GM10266 (cell line): ENCODE measurements around the gene LRBA.

Experiments
- DNase-seq: peaks from one replicate; pipeline ENCODE4 v3.0.0; 2012; ENCODE audit errors: extremely low spot score
- CTCF ChIP-seq: IDR thresholded peaks from 2 replicates; pipeline ENCODE4 v1.5.1; 2012; ENCODE audit warnings: mild to moderate bottlenecking, low read depth; ENCODE audit not compliant: control insufficient read depth, insufficient read depth; ENCODE audit errors: missing control alignments

Gene LRBA

DNA sequence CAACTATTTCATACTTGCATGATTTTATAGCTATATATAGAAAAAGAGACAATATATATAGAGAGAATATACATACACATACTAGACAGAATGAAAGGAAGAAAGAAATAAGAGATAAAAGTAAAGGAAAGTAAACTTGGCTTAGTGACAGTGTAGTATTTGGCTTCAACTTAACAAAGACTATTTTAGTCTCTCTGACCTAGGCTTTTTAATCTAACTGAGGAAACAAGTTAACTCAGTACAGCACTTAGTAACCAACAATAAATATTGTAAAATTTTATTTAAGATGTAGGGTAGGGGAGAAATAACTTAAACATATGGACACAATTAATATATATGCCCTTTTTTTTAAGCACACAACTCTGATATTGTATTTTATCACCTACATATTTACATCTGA, 682.1 kb downstream of the LRBA start:
- DNase-seq = no peak
- TF ChIP-seq CTCF = no peak

DNA sequence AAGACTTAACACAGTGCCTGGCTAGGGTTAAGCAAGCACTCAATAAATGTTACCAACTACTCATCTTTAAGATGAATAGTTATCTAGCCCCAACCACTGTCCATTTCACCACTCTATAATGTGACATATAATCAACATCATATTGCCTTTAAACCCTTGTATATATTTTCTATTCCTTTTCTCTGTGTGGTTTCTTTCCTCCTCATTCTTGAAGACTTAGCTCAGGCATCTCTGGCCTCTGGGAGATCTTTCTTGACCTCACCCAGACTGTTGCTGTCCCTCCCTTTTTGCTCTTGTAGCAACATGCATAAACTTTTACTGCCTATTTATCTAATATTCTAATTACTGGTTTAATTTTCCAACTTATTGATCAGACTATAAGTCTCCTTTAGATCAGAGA, 683.0 kb downstream of the LRBA start:
- DNase-seq = no peak
- no peak for TF ChIP-seq CTCF

DNA sequence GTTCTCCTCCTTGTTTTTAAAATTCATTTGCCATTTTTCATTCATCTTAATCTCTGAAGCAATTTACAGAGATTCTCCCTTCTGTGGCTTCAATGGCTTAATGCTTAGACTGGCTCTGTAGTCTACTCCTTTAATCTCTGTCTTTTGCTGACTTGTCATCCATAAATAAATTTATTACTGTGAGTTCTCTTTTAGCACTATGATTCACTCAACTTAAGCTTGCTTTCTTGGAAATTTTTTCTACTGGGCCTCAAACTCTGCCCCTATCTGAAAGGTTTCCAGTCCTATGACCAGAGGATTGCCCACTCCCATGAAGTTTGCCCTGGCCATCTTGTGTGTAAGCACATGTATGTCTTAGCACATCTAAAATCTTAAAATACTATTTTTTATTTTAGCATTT, 685.7 kb downstream of the LRBA start:
- DNase-seq = no peak
- no peak for TF ChIP-seq CTCF

- DNase-seq = no peak
- TF ChIP-seq CTCF = no peak
These were observed 686.6 kb downstream of the LRBA start for GRCh38 chr4:150328496-150328895.

DNA sequence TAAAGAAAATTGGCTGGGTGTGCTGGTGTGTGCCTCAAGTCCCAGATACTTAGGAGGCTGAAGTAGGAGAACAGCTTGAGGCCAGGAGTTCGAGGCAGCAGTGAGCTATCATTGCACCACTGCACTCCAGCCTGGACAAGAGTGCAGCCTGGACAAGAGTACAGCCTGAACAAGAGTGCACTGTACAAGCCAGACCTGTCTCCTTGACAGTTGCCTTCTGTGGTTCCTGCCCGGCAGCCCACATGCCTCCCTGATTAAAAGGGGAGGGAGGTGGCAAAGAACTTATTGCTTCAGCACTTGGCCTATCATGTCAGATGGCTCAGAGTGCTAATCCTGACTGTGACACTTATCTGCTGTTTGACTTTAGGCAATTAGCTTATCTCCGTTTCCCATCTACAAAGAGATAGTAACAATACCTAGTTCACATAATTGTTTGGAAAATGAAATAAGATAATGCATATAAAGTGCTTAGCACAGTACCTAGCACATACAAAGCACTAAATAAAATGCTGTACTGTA, 687.8 kb downstream of the LRBA start:
- DNase-seq = no peak
- TF ChIP-seq CTCF = no peak

GRCh38 chr4:150325872-150326271, 689.2 kb downstream of the LRBA start:
- DNase-seq = peak; percentile 7
- TF ChIP-seq CTCF = no peak

GRCh38 chr4:150323406-150324325, 691.4 kb downstream of the LRBA start:
- no peak for DNase-seq
- no peak for TF ChIP-seq CTCF
